HG02981 (cell line): ENCODE measurements around the gene CHD6.

ENCODE experiments used
- ATAC-seq: cut with Tn5 transposase; IDR thresholded peaks from one replicate; pipeline ENCODE4 v1.9.1; 2021; ENCODE audit warnings: mild to moderate bottlenecking, moderate library complexity; ENCODE audit not compliant: unreplicated experiment

Gene CHD6

GRCh38 chr20:41427833-41428232 lies 190.3 kb downstream of the CHD6 start:
- ATAC-seq: no peak

- no peak for ATAC-seq
These were observed 191.2 kb downstream of the CHD6 start for GRCh38 chr20:41426976-41427375.

GRCh38 chr20:41426086-41426830 lies 191.9 kb downstream of the CHD6 start:
- ATAC-seq: no peak

- no peak for ATAC-seq
These were observed 192.8 kb downstream of the CHD6 start for GRCh38 chr20:41425180-41425884.

- no peak for ATAC-seq
These were observed 193.6 kb downstream of the CHD6 start for GRCh38 chr20:41424546-41424945.

GRCh38 chr20:41424011-41424410 lies 194.2 kb downstream of the CHD6 start:
- ATAC-seq: no peak

- no peak for ATAC-seq
These were observed 195.2 kb downstream of the CHD6 start for GRCh38 chr20:41422953-41423352.

GRCh38 chr20:41418739-41419293 lies 199.4 kb downstream of the CHD6 start:
- no peak for ATAC-seq

GRCh38 chr20:41418031-41418430 lies 200.1 kb downstream of the CHD6 start:
- ATAC-seq: no peak

- no peak for ATAC-seq
These were observed 203.0 kb downstream of the CHD6 start for GRCh38 chr20:41415191-41415590.

GRCh38 chr20:41413169-41413568 lies 205.0 kb downstream of the CHD6 start:
- no peak for ATAC-seq

- ATAC-seq: no peak
These were observed 205.7 kb downstream of the CHD6 start for GRCh38 chr20:41412324-41413120.

GRCh38 chr20:41411391-41411847 lies 206.8 kb downstream of the CHD6 start:
- no peak for ATAC-seq

- no peak for ATAC-seq
These were observed 209.2 kb downstream of the CHD6 start for GRCh38 chr20:41408986-41409385.

GRCh38 chr20:41408156-41408794 lies 209.9 kb downstream of the CHD6 start:
- no peak for ATAC-seq

GRCh38 chr20:41407607-41408006 lies 210.6 kb downstream of the CHD6 start:
- no peak for ATAC-seq

GRCh38 chr20:41406896-41407444 lies 211.2 kb downstream of the CHD6 start:
- ATAC-seq: no peak

GRCh38 chr20:41406353-41406752 lies 211.8 kb downstream of the CHD6 start:
- ATAC-seq: no peak

- no peak for ATAC-seq
These were observed 212.7 kb downstream of the CHD6 start for GRCh38 chr20:41405436-41405835.

GRCh38 chr20:41403604-41404003 lies 214.6 kb downstream of the CHD6 start:
- no peak for ATAC-seq
